Measurements from ENCODE around the gene GPALPP1. TPM values are rescaled to one million over a fixed set of nuclear protein-coding genes. Genes with fewer than 3 reads are reported as not detected.
"Not testable (repeated sequence)": the region's sequence is repeated elsewhere in the genome, so short reads cannot be mapped to it uniquely, and the experiment has no call there.

The GPALPP1 gene
- total RNA-seq, 2 experiments from 2014 or later = 18.9 to 20.8 TPM

- no peak for TF ChIP-seq CTCF (IDR thresholded peaks at IDR 0.05)
- POLR2A ChIA-PET = no interaction called here
Measured at GRCh38 chr13:45011198-45011597, 21.9 kb downstream of the GPALPP1 start.

DNA sequence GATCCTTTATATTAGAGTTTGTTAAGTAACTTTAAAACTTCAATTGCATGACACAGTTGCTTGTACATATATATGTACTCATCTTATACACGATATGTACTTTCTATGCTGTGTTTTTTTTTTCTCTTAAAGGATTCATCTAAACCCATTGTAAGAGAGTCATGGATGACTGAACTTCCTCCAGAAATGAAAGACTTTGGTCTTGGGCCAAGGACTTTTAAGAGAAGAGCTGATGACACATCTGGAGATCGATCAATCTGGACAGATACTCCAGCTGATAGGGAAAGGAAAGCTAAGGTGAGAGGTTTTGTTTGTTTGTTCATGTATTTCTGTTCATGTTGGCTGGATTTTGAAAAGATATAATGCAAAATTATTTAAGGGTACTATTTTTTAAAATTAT lies 26.0 kb downstream of the GPALPP1 start:
- no peak overlapping the region for H3K4me3 ChIP-seq (ENCODE audit: low read length)
- no peak overlapping the region for H3K27ac ChIP-seq (ENCODE audit: low read depth in 1 of 2, low read length in 2 of 2)
- no peak for TF ChIP-seq CTCF (IDR thresholded peaks at IDR 0.05)
- H3K36me3 ChIP-seq (ENCODE audit: insufficient read depth, low read length) = peaks cover 49% of the 10 kb centered on the region
- Mint-ChIP-seq H3K4me3 (no peak overlapping the region), H3K4me1 (ENCODE audit: low read depth) (no peaks in the 10 kb centered on the region), H3K27me3 (no peaks in the 10 kb centered on the region), H3K36me3 (ENCODE audit: low read depth) (peaks cover 85% of the 10 kb centered on the region), H3K27ac (no peak overlapping the region), H3K9me3 (no peaks in the 10 kb centered on the region)
- intact Hi-C loops (cut with DNase I, micrococcal nuclease) = no loop called here
- H3K27me3 ChIP-seq (ENCODE audit: control insufficient read depth in 1 of 2, insufficient read depth in 2 of 2, low read length in 2 of 2) = no peaks in the 10 kb centered on the region
- ChIA-PET POLR2A (no interaction called here), CTCF (no interaction called here)
- ATAC-seq (ENCODE audit: poor library complexity) (no peak), DNase-seq (no peak)
- H3K9me3 ChIP-seq (ENCODE audit: control insufficient read depth in 1 of 2, insufficient read depth in 1 of 2, low read length in 2 of 2) = no peaks in the 10 kb centered on the region
- no peaks in the 10 kb centered on the region for H3K4me1 ChIP-seq (ENCODE audit: insufficient read depth, low read length)

More at GRCh38 chr13:45011198-45011597, 21.9 kb downstream of the GPALPP1 start:
- Mint-ChIP-seq H3K4me1 (ENCODE audit: low read depth) (no peaks in the 10 kb centered on the region), H3K27me3 (no peaks in the 10 kb centered on the region), H3K9me3 (no peaks in the 10 kb centered on the region), H3K36me3 (ENCODE audit: low read depth) (peaks cover 92% of the 10 kb centered on the region), H3K4me3 (no peak overlapping the region), H3K27ac (no peak overlapping the region)
- Histone ChIP-seq H3K4me3 (ENCODE audit: low read length) (no peak overlapping the region), H3K27ac (ENCODE audit: low read depth in 1 of 2, low read length in 2 of 2) (no peak overlapping the region), H3K27me3 (ENCODE audit: control insufficient read depth in 1 of 2, insufficient read depth in 2 of 2, low read length in 2 of 2) (no peaks in the 10 kb centered on the region), H3K4me1 (ENCODE audit: insufficient read depth, low read length) (no peaks in the 10 kb centered on the region), H3K9me3 (ENCODE audit: control insufficient read depth in 1 of 2, insufficient read depth in 1 of 2, low read length in 2 of 2) (no peaks in the 10 kb centered on the region), H3K36me3 (ENCODE audit: insufficient read depth, low read length) (peaks cover 66% of the 10 kb centered on the region)
- no peak for DNase-seq
- intact Hi-C loops (cut with DNase I, micrococcal nuclease) = no loop called here
- ATAC-seq (ENCODE audit: poor library complexity) = no peak
- CTCF ChIA-PET = no interaction called here

- H3K27ac ChIP-seq (ENCODE audit: low read depth in 1 of 2, low read length in 2 of 2) = no peak overlapping the region
- Mint-ChIP-seq H3K4me1 (ENCODE audit: low read depth) (no peaks in the 10 kb centered on the region), H3K36me3 (ENCODE audit: low read depth) (peaks cover 85% of the 10 kb centered on the region), H3K9me3 (no peaks in the 10 kb centered on the region), H3K4me3 (no peak overlapping the region), H3K27me3 (no peaks in the 10 kb centered on the region), H3K27ac (no peak overlapping the region)
- DNase-seq (no peak), ATAC-seq (ENCODE audit: poor library complexity) (no peak)
- H3K4me3 ChIP-seq (ENCODE audit: low read length) = no peak overlapping the region
- intact Hi-C loops (cut with DNase I, micrococcal nuclease) = no loop called here
- peaks cover 48% of the 10 kb centered on the region for H3K36me3 ChIP-seq (ENCODE audit: insufficient read depth, low read length)
- TF ChIP-seq CTCF (IDR thresholded peaks at IDR 0.05) = no peak
- CTCF ChIA-PET = no interaction called here
- H3K27me3 ChIP-seq (ENCODE audit: control insufficient read depth in 1 of 2, insufficient read depth in 2 of 2, low read length in 2 of 2) = no peaks in the 10 kb centered on the region
- no peaks in the 10 kb centered on the region for H3K4me1 ChIP-seq (ENCODE audit: insufficient read depth, low read length)
- H3K9me3 ChIP-seq (ENCODE audit: control insufficient read depth in 1 of 2, insufficient read depth in 1 of 2, low read length in 2 of 2) = no peaks in the 10 kb centered on the region
- POLR2A ChIA-PET = no interaction called here
Measured at GRCh38 chr13:45016792-45017425, 27.6 kb downstream of the GPALPP1 start.

DNA sequence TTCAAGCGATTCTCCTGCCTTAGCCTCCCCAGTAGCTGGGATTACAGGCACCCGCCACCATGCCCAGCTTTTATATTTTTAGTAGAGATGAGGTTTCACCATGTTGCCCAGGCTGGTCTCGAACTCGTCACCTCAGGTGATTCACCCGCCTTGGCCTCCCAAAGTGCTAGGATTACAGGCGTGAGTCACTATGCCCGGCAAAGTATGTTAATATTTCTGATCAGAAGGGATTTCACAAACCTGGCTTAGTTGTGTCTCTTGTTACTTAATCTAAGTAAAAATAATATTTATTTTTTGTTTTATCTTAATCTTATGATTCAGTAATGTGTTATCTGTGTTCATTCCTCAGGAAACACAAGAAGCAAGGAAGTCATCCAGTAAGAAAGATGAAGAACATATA lies 30.6 kb downstream of the GPALPP1 start:
- H3K4me3 ChIP-seq (ENCODE audit: low read length); H3K27ac ChIP-seq (ENCODE audit: low read depth in 1 of 2, low read length in 2 of 2); H3K27me3 ChIP-seq (ENCODE audit: control insufficient read depth in 1 of 2, insufficient read depth in 2 of 2, low read length in 2 of 2); H3K27ac Mint-ChIP-seq; H3K9me3 ChIP-seq (ENCODE audit: control insufficient read depth in 1 of 2, insufficient read depth in 1 of 2, low read length in 2 of 2); DNase-seq; POLR2A ChIA-PET; H3K4me3 Mint-ChIP-seq; CTCF ChIA-PET; H3K9me3 Mint-ChIP-seq; H3K4me1 Mint-ChIP-seq (ENCODE audit: low read depth); H3K27me3 Mint-ChIP-seq; intact Hi-C loops (cut with DNase I, micrococcal nuclease); H3K4me1 ChIP-seq (ENCODE audit: insufficient read depth, low read length); ATAC-seq (ENCODE audit: poor library complexity): not testable (repeated sequence)
- peaks cover 73% of the 10 kb centered on the region for H3K36me3 Mint-ChIP-seq (ENCODE audit: low read depth)
- peaks cover 61% of the 10 kb centered on the region for H3K36me3 ChIP-seq (ENCODE audit: insufficient read depth, low read length)
